ENCODE measurements around the gene MMS19. TPM values are rescaled to one million over a fixed set of nuclear protein-coding genes. Genes with fewer than 3 reads are reported as not detected.

The MMS19 gene, protein sequence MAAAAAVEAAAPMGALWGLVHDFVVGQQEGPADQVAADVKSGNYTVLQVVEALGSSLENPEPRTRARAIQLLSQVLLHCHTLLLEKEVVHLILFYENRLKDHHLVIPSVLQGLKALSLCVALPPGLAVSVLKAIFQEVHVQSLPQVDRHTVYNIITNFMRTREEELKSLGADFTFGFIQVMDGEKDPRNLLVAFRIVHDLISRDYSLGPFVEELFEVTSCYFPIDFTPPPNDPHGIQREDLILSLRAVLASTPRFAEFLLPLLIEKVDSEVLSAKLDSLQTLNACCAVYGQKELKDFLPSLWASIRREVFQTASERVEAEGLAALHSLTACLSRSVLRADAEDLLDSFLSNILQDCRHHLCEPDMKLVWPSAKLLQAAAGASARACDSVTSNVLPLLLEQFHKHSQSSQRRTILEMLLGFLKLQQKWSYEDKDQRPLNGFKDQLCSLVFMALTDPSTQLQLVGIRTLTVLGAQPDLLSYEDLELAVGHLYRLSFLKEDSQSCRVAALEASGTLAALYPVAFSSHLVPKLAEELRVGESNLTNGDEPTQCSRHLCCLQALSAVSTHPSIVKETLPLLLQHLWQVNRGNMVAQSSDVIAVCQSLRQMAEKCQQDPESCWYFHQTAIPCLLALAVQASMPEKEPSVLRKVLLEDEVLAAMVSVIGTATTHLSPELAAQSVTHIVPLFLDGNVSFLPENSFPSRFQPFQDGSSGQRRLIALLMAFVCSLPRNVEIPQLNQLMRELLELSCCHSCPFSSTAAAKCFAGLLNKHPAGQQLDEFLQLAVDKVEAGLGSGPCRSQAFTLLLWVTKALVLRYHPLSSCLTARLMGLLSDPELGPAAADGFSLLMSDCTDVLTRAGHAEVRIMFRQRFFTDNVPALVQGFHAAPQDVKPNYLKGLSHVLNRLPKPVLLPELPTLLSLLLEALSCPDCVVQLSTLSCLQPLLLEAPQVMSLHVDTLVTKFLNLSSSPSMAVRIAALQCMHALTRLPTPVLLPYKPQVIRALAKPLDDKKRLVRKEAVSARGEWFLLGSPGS
- 40.1 to 48.4 TPM (median 45.7 TPM) in 5 replicates for total RNA-seq (2022; extraction: Qiagen RNA extraction; ENCODE audit: low read depth)

DNA sequence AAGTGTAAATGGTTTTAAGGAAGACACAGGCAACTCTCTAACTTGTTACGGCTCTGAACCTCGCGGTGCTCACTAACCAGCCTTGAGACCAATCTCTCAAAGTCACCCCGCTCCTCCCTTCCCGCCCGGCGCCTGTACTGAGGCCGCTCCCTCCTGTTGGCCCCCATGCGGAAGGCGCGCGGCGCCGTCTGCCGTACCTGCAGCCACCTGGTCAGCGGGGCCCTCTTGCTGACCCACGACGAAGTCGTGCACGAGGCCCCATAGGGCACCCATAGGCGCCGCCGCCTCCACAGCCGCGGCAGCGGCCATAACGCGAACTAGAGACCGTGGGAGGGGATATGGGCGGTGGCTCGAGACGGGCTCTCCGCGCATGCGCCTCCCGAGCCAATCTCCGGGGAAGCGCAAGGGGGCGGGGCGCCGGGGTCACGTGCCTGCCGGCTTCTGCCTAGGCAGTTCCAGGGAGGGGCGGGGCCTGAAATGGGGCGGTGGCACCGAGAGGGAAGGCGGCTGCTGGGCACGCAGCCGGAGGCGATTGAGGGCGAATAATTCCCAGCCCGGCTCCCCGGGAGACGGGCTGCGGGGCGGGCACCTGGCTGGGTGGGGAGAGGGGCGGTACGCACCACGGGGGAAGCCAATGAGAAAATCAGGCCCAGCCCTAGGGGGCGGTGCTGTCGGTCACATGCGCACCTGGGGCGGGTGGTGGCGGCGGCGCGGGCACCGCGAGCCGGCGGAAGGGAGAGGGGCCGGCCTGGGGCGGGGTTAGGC, at the start of gene MMS19:
TSS of gene MMS19 (minus strand) at position 347 of the 765 bp plus-strand sequence. CDS start at position 309, 38 bp downstream.

DNA sequence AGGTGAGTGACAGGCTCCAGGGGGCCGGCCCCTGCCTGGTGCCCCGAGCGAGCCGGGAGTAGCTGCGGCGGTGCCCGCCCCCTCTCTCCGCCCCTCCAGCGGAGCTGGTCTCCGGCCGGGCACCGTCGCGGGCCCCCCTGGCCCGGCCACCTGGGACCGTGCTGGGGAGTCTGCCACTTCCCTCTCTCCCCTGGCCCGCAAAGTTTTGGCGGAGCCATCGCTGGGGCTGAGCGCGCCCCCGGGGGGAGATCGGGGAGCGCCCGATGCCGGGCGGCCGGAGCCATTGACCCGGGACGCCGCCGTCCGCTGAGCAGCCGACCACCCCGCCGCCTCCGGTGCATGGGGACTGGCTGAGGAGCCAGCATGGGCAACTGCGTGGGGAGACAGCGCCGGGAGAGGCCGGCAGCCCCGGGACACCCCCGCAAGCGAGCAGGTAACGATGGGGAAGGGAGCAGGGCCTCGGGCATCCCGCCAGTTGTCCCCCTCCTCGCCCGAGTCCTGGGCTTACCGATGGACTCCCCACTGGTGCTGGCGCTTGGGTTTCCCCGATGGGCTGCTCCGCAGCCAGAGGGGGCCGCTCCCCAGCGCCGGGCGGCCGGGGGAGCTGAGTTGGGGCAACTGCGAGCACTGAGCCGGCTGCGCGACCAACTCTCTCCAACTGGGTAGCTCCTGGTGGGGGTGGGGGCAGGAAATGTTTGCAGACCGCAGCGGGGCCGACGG, 779 bp upstream of the MMS19 start, which contains the start of gene UBTD1:
TSS of gene UBTD1 (plus strand) at position 84 of the 720 bp plus-strand sequence. CDS start at position 364, 280 bp downstream.

DNA sequence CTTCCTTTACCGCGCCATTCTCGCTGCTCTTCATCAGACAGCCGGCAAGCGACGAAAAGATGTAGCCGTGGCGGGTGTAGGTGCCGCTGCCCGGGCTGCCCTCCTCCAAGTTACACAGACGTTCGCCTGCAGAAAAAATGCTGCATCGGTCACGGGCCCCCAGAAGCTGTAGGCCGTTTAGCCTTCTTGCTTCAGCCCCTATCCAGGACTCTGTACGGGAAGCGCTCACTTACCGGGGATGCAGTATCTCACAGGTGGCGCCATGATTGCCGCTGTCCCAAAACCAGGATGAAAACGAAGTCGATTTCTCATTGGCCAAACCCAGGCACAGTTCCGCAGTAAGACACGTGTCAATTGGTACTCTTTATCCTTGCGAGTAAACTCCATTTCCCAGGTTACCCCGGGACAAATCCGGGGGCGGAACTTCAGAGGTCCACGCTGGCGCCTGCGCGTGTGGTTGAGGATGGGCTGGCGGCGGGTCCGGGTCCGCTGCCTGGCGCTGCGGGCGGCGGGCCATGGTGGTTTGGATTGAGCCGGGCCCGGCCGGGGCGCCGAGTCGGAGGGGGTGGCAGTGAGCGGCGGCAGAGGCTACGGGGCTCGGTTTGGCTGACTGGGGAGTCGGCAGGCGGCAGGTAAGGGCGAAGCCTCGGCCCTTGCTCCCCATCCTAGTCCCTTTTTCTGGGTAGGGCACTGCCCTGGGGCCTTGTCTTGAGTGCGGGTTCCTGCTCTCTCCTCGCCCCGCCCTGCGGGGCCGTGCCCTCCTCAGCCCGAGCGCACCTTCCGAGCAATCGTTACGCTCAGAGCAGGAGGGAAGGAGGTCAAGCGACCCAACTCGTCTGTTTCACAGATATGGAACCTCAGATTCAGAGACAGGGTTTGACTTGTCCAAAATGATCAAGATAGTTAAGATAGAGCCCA, 52.2 kb downstream of the MMS19 start, which contains the start of the genes EXOSC1 and ZDHHC16:
TSS of gene EXOSC1 (minus strand) at position 285 of the 918 bp plus-strand sequence. CDS start at position 264, 21 bp downstream.
TSS of gene ZDHHC16 (plus strand) at position 454 of the 918 bp plus-strand sequence. CDS start 5,501 bp downstream, outside the sequence.

DNA sequence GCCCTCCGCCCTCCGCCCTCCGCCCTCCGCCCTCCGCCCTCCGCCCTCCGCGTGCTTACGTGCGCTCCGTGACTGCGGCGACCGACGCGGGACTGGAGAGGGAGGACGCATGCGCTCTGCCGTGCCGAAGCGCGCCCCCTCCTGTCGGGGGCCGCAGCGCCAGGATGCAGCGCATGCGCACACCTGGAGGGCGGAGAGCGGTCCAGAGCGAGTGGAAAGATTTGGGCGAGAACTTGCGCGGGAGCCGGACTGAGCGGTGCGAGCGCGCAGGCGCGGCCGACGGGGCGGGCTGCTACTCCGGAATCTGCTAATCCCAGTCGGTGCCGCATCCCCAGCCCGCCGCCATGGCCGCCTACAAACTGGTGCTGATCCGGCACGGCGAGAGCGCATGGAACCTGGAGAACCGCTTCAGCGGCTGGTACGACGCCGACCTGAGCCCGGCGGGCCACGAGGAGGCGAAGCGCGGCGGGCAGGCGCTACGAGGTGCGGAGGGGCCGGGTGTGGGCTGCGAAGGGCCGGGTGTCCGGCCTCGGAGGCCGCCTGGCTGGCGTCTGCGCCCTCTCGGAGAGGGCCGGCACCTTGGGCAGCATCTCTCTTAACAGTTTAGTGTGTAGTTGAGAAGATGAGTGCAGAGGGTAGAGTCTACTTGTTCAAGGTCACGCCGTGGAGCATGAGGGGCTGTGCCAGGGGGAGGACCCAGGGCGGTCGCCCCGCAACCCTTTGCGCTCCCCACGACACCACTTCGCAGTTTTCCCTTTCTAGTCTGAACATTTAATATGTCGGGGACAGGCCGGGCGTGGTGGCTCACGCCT, 72.1 kb downstream of the MMS19 start, which contains the start of gene PGAM1:
TSS of gene PGAM1 (plus strand) at position 228 of the 812 bp plus-strand sequence. CDS start at position 345, 117 bp downstream.

Other genes starting within 250 kb of the MMS19 start
- 4.8 to 5.7 TPM (median 5.2 TPM) in 5 replicates for gene ARHGAP19, start 205.8 kb downstream of the MMS19 start, total RNA-seq (2022; extraction: Qiagen RNA extraction; ENCODE audit: low read depth)
- 0.97 to 2.0 TPM (median 1.7 TPM) in 5 replicates for gene FRAT1, start 179.2 kb downstream of the MMS19 start, total RNA-seq (2022; extraction: Qiagen RNA extraction; ENCODE audit: low read depth)
- gene FRAT2, start 163.7 kb downstream of the MMS19 start, total RNA-seq (2022; extraction: Qiagen RNA extraction; ENCODE audit: low read depth): 5.1 to 7.9 TPM (median 7.6 TPM) in 5 replicates
- 48.0 to 66.6 TPM (median 55.2 TPM) in 5 replicates for gene RRP12, start 97.1 kb downstream of the MMS19 start, total RNA-seq (2022; extraction: Qiagen RNA extraction; ENCODE audit: low read depth)
- gene PGAM1, start 72.2 kb downstream of the MMS19 start, total RNA-seq (2022; extraction: Qiagen RNA extraction; ENCODE audit: low read depth): 576 to 654 TPM (median 631 TPM) in 5 replicates
- gene EXOSC1, start 52.4 kb downstream of the MMS19 start, total RNA-seq (2022; extraction: Qiagen RNA extraction; ENCODE audit: low read depth): 54.2 to 61.9 TPM (median 54.7 TPM) in 5 replicates
- gene ZDHHC16, start 52.2 kb downstream of the MMS19 start, total RNA-seq (2022; extraction: Qiagen RNA extraction; ENCODE audit: low read depth): 42.5 to 52.2 TPM (median 50.0 TPM) in 5 replicates
- gene UBTD1, start 502 bp upstream of the MMS19 start, total RNA-seq (2022; extraction: Qiagen RNA extraction; ENCODE audit: low read depth): 16.5 to 19.5 TPM (median 18.7 TPM) in 5 replicates
- gene ANKRD2, start 74.4 kb upstream of the MMS19 start, total RNA-seq (2022; extraction: Qiagen RNA extraction; ENCODE audit: low read depth): 4.2 to 6.9 TPM (median 4.9 TPM) in 5 replicates
- 1.2 to 2.0 TPM (median 1.7 TPM) in 5 replicates for gene HOGA1, start 86.0 kb upstream of the MMS19 start, total RNA-seq (2022; extraction: Qiagen RNA extraction; ENCODE audit: low read depth)
- 0.11 TPM in 1 of 5 replicates, not detected in the others for gene C10orf62, start 91.3 kb upstream of the MMS19 start, total RNA-seq (2022; extraction: Qiagen RNA extraction; ENCODE audit: low read depth)
- gene MORN4, start 135.1 kb upstream of the MMS19 start, total RNA-seq (2022; extraction: Qiagen RNA extraction; ENCODE audit: low read depth): 6.7 to 8.4 TPM (median 7.9 TPM) in 5 replicates
- gene PI4K2A, start 142.2 kb upstream of the MMS19 start, total RNA-seq (2022; extraction: Qiagen RNA extraction; ENCODE audit: low read depth): 20.2 to 23.4 TPM (median 22.6 TPM) in 5 replicates
- 86.3 to 139 TPM (median 117 TPM) in 5 replicates for gene AVPI1, start 188.8 kb upstream of the MMS19 start, total RNA-seq (2022; extraction: Qiagen RNA extraction; ENCODE audit: low read depth)
- 43.7 to 55.5 TPM (median 52.8 TPM) in 5 replicates for gene MARVELD1, start 215.3 kb upstream of the MMS19 start, total RNA-seq (2022; extraction: Qiagen RNA extraction; ENCODE audit: low read depth)
- gene ZFYVE27, start 238.7 kb upstream of the MMS19 start, total RNA-seq (2022; extraction: Qiagen RNA extraction; ENCODE audit: low read depth): 19.6 to 26.0 TPM (median 24.9 TPM) in 5 replicates